AG04449 (cell line): ENCODE data around the gene CENPA.
"Not testable (repeated sequence)": the region's sequence is repeated elsewhere in the genome, so short reads cannot be mapped to it uniquely, and the experiment has no call there.

Experiments used
- CTCF ChIA-PET: fragments of 350-600 bp; formaldehyde crosslinking; extraction: SDS; loops from one replicate; lab custom pipeline; 2021; ENCODE audit warnings: antibody characterized with exemption; lab: Yijun Ruan, JAX
- POLR2A ChIA-PET: fragments of 400-600, 350-600 bp; formaldehyde crosslinking; extraction: SDS; loops from one replicate; lab custom pipeline; 2020; ENCODE audit warnings: antibody characterized with exemption, inconsistent platforms; lab: Yijun Ruan, JAX
- DNase-seq: peaks from one replicate; pipeline ENCODE4 v3.0.0-alpha.2; 2010; ENCODE audit warnings: low read depth, low spot score
- H3K4me3 ChIP-seq: 2 replicates; pipeline ENCODE4 v1.5.1; 2011; ENCODE audit warnings: low read depth, mild to moderate bottlenecking, control low read depth, low read length
- TF ChIP-seq, protein P1 (sequence below): IDR thresholded peaks from one replicate; pipeline ENCODE4 v1.5.1; 2011; ENCODE audit warnings: mild to moderate bottlenecking, moderate library complexity, low read length, control low read depth, inconsistent platforms; ENCODE audit not compliant: insufficient read depth; ENCODE audit errors: missing control alignments

CENPA gene

DNA sequence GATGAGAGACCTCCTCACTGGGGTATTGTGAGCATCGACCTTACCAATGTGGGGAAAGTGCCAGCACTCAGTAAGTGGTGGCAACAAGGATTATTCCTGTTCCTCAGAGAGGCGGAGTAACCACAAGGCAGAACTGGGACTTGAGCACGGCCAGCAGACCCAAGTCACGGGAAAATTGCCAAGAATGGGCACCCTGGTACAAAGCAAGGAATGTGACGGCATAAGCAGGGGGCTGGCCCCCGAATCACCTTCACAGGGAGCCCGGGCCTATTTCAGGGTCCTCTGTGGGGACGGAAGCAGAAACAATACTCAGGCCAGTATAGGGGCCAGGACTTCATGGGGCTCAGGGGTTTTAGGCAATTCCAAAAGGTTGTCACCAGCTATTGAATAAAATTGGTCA, 25.4 kb downstream of the CENPA start:
- no peak for DNase-seq
- ChIA-PET POLR2A (no interaction called here), CTCF (no interaction called here)
- TF ChIP-seq, protein P1, sequence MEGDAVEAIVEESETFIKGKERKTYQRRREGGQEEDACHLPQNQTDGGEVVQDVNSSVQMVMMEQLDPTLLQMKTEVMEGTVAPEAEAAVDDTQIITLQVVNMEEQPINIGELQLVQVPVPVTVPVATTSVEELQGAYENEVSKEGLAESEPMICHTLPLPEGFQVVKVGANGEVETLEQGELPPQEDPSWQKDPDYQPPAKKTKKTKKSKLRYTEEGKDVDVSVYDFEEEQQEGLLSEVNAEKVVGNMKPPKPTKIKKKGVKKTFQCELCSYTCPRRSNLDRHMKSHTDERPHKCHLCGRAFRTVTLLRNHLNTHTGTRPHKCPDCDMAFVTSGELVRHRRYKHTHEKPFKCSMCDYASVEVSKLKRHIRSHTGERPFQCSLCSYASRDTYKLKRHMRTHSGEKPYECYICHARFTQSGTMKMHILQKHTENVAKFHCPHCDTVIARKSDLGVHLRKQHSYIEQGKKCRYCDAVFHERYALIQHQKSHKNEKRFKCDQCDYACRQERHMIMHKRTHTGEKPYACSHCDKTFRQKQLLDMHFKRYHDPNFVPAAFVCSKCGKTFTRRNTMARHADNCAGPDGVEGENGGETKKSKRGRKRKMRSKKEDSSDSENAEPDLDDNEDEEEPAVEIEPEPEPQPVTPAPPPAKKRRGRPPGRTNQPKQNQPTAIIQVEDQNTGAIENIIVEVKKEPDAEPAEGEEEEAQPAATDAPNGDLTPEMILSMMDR: no peak
- no peak overlapping the region for H3K4me3 ChIP-seq

DNA sequence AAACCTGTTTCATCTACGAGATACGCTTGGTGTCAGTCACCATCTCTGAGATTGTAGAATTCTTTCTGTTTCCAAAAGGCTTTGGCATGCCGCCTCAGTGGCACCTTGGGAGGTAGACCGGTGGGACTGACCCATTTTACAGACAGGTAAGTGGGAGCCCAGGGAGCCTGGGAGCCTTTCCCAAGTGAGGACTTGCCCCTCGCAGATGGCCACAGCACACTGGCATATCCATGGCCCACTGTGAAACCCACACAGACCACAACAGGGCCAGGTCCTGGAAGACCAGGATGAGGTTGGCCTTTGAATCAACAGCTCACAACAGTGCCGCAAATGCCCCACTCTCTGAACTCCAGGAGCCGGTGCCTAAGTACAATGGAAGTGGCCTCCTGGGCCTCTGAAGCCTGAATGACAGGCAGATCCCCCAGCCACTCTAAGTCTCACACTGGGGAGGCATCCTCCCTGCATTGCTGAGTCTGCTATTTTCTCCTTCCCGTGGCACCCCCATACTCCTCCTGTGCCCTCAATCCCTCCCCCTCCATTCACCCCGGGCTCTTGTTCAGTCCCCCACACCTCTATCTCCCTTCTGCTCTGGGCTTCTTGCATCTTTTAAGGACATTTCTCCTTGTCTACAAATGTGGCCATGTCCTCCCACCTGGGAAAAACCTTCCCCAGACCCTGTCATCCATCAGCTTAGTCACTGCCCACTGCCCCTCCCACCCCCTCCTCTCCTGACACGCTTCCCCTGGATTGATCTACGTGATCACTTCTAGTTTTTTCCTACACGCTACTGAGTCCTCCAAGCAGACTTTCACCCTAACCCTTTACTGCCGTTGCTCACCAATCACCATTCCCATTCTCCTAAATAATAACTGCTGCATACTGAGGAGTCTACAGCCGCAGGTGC, 26.2 kb downstream of the CENPA start:
- no peak for DNase-seq
- no peak overlapping the region for H3K4me3 ChIP-seq
- ChIA-PET CTCF (no interaction called here), POLR2A (no interaction called here)
- TF ChIP-seq, protein P1: no peak

DNA sequence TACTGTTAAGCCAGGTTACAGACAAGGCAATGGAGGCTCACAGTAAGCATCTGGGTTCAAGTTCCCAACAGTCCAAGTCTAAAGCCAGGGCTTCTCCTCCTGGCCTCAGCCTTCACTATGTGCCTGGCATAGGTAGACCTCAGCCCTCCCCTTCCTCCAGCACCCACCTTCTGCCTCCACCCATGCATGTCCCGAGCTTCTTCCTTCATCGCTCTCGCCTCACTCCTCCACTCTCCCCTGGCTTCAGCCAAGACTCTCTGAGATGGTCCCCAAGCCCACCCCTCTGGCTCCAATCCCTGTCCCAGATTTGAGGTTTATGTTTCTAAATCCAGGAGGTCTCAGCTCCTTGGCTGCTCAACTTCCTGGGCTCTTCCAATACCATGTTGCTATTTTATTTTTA, 26.9 kb downstream of the CENPA start:
- ChIA-PET CTCF (no interaction called here), POLR2A (no interaction called here)
- no peak overlapping the region for H3K4me3 ChIP-seq
- DNase-seq: no peak
- TF ChIP-seq, protein P1: no peak

DNA sequence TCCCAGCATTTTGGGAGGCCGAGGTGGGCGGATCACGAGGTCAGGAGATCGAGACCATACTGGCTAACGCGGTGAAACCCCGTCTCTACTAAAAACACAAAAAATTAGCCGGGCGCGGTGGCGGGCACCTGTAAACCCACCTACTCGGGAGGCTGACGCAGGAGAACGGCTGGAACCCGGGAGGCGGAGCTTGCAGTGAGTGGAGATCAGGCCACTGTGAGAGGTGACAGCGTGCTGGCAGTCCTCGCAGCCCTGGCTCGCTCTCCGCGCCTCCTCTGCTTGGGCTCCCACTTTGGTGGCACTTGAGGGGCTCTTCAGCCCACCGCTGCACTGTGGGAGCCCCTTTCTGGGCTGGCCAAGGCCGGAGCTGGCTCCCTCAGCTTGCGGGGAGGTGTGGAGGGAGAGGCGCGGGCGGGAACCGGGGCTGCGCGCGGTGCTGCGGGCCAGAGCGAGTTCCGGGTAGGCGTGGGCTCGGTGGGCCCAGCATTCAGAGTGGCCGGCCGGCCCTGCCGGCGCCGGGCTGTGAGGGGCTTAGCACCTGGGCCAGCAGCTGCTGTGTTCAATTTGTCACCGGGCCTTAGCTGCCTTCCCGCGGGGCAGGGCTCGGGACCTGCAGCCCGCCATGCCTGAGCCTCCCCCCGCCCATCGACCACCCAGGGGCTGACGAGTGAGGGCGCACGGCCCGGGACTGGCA, 28.4 kb downstream of the CENPA start:
- POLR2A ChIA-PET, DNase-seq, CTCF ChIA-PET, H3K4me3 ChIP-seq: not testable (repeated sequence)

DNA sequence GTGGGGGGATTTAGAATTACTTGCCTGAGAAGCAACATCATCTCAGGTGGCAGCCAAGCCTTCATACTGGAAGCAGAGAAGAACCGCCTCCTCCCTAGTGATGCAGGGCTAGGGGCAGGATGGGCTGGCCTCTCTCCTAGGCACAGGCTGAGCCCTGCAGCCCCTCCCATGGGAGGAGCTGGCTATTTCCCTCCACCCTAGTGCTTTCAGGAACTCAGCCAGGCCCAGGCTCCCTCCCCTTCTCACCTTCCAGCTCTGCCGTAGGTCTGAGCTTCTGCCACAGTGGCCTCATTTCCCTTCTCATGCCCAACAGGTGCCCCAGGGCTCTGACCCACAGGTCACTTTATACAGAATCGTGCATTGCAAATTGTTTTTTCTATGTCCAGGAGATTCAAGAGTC, 31.0 kb downstream of the CENPA start:
- no peak overlapping the region for H3K4me3 ChIP-seq
- no peak for DNase-seq
- TF ChIP-seq, protein P1: no peak
- CTCF ChIA-PET: no interaction called here
- POLR2A ChIA-PET: no interaction called here

DNA sequence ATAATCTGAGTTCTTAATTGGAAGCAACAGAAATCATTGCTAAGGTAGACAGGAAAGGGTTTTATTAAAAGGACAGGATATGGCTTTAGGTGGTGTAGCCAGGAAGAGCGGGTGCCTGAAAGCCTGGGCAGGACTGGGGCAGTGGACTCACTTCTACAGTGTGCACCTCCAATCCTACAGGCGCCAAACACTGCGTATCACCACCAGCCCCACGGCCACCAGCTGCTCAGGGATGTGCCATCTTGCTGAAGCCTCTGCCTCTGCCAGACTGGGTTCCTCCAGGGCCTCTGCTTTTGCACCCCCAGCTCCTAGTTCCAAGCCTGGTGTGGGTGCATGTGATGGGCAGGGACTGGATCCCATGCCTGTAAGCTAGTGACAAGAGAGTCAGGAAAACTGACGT, 32.4 kb downstream of the CENPA start:
- no peak for DNase-seq
- ChIA-PET CTCF (no interaction called here), POLR2A (no interaction called here)
- TF ChIP-seq, protein P1: no peak
- H3K4me3 ChIP-seq: no peak overlapping the region
